NCI-H146 (cell line): ENCODE results near the gene TMEM169.

Experiments used
- DNase-seq: peaks from one replicate; lab custom pipeline; 2025; lab: John Stamatoyannopoulos, UW

TMEM169 gene

GRCh38 chr2:216081487-216082116 is at the start of gene TMEM169, which contains the start of gene PECR:
Gene TMEM169, plus strand, starts transcription at chr2:216081919. Its CDS starts 14,045 bp downstream, at chr2:216095964.
Gene PECR, minus strand, starts transcription at chr2:216081809. Its CDS starts 68 bp downstream, at chr2:216081741.
- DNase-seq = peak; percentile 89

- no peak for DNase-seq
Measured at GRCh38 chr2:216031960-216032689, 49.6 kb upstream of the TMEM169 start.

GRCh38 chr2:216033403-216033802 is 48.3 kb upstream of the TMEM169 start:
- DNase-seq = no peak

- peak; percentile 22 for DNase-seq
Measured at GRCh38 chr2:216034065-216034464, 47.7 kb upstream of the TMEM169 start.

DNA sequence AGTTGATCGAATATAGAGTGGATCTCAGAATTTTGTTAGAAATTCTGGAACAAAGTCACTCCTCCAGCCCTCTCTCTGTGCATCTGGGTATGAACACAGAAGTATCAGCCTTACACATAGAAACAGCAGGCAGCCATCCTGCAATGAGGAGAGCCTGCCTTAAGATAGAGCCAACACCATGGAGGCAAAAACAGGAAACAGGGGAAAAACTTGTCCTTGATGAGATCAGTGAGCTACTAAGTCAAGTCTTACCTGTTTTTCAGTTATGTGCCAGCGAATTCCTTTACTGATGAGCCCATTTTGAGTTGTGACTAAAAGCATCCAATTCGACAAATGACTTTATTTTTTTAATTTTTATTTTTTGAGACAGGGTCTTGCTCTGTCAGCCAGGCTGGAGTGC is 41.8 kb upstream of the TMEM169 start:
- DNase-seq = no peak

GRCh38 chr2:216041438-216041837 is 40.3 kb upstream of the TMEM169 start:
- DNase-seq = no peak

DNA sequence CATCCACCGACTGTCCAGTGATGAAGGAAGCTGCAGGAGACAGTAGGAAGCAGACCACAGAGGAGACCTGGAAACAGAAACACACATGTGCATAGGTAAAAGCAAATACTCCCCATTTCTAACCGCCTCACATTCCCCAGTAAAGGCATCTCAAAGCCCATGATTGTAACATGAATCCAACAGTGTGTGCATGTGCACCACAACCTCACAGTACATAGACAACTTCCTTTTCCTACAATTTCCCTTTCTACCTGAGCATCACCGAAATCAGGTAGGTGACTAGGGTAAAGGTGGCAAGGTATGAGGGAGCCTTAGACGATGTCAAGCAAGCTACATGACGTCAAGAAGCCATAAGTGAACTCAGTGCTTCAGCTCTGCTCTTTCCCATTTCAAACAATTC is 37.8 kb upstream of the TMEM169 start:
- DNase-seq = no peak

DNA sequence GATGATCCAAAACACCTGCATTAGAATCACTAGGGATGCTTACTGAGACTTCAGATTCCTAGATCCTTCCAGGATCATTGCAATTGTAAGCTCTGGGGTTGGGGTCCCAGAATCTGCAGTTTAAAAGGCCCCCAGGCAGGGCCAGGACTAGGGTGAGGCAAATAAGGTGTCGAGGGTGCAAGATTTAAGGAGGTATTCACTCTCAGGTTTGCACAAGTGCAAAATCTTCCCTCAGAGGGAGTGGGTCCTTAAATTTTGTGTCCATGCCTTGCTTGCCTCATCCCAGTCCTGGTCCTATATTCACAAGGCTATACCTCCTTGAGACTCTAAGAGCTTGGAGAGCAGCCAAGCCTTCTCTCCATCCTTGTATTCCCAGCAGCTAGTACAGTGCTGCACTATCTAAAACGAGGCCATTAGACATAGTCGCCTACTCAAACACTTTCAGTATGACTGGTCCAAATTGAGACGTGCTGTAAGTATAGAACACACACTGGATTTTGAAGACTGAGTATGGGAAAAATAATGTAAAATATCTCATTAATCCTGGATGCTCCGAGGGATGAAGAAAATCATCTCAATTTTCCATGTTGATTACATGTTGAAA is 36.7 kb upstream of the TMEM169 start:
- no peak for DNase-seq

- DNase-seq = no peak
Measured at GRCh38 chr2:216047397-216047796, 34.3 kb upstream of the TMEM169 start.

DNA sequence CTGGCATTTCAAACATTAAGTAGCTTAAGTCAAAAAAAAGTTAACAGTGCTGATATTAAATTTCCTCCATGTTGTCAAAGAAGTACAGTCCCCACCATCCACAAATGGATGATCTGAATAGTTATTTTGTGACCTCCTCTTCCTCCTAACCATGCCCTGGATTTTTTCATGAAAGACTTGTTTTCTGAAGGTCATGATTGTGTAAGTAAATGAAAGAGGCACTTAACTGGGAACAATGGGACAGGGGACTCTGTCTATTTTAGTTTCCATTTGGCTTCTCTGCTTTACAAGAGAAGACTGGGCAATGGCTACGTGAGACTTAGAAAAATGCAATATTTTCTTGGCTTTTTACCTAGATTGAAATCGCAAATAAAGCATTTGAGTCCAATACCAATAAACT is 32.3 kb upstream of the TMEM169 start:
- no peak for DNase-seq

DNA sequence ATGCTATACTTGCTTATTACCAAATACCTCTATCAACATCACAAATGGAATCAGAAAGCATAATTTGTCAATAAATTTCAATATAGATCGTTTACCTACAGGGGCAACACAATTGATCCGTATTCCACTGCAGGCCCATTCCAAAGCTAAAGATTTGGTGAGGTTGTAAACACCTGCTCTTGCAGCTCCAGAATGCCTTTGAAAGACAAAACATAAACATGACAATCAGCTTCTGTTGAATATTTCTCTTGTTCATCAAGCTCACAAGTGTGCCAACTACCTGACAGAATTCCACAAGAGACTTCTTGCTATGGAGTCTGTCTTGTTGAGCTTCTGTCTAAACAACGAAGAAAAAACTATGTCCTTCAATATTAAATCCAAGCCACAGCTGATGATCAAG is 30.4 kb upstream of the TMEM169 start:
- DNase-seq = no peak

- DNase-seq = no peak
Measured at GRCh38 chr2:216052420-216052819, 29.3 kb upstream of the TMEM169 start.

GRCh38 chr2:216055680-216056079 is 26.0 kb upstream of the TMEM169 start:
- no peak for DNase-seq

DNA sequence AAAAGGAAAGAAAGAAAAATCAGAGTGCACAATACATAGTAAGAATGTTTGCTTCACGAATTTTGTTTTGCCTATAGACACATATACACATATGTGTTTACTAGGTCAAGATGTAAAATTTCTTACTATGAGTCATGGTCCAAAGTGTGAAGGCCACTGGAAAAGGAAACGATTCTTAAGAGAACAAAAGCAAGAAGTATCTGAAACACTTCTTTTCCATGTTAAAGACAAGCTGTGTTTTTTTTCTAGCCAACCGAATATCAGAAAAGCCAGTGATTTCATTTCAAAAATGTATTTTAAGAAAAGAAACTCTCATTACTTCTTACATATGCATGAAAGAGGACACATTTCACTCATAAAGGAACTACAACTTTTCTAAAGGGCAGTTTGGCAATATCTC is 25.0 kb upstream of the TMEM169 start:
- no peak for DNase-seq

DNA sequence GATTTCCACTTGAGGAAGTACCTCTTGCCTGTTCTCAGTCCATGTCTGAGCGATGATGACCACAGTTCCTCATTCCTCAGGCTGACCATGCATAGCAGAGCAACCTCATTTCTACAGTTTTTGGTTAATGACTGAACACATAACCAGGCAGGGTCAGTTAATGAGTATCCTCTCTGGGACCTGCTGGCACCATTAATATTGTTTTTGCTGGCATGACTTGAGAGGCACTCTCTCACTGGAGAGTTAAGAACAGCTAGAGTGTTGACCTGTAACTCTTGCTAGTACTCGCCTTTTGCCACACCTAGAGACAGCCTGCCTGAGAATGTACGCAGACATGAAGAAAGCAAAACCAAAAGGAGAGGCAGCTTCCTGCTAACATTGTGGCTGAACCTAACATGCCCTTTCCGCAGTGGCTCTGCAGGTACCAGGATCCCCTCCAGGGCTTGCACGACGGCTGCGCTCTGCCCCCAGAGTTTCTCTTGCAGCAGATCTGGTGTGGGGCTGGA is 24.0 kb upstream of the TMEM169 start:
- DNase-seq = no peak

- no peak for DNase-seq
Measured at GRCh38 chr2:216059233-216059834, 22.4 kb upstream of the TMEM169 start.

DNA sequence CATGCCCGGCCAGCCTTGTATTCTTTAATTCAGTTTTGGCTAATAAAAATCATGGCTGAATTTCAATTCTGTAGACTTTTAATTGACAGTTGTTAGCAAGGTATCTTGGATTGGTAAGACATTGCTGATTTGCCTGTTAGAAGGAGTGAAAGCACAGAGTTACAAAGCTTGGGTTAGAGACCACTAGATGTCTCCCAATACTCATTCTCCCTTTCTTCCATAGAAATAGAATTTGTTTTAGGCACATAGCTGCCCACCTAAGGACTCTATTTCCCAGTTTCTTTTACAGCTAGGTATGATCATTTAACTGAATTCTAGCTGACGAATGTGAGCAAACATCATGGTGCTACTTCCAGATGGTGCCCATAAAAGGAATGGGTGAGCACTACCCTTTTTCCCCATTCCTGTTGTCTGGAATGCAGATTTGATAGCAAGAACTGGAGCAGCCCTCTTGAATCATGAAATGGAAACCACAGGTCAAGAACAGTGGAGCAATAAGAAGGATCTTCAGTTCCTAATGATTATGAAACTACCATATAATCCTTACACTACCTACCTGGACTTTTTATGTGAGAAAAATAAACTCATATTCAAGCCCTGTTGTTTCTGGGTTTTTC is 17.6 kb upstream of the TMEM169 start:
- no peak for DNase-seq

DNA sequence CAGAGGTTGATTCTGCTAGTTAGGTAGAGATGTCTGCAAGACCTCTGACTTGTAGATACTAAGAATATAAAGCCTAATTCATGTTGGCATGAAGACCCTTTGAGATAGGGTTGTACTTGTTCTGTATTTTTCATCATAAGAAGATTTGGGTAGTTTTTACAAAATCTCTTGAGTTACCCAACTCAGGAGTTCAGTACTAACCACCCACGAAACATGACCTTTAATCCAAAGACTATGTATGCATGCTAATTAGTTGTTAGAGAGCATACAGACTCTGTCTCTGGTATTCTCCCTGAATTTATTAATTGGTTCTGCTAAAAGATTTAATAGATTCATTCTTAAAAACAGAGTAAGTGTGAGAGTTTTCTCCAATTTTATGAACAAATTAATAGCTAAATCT is 17.1 kb upstream of the TMEM169 start:
- DNase-seq = no peak

GRCh38 chr2:216066230-216066629 is 15.5 kb upstream of the TMEM169 start:
- no peak for DNase-seq

- DNase-seq = no peak
Measured at GRCh38 chr2:216069028-216069427, 12.7 kb upstream of the TMEM169 start.

- DNase-seq = no peak
Measured at GRCh38 chr2:216070195-216070594, 11.5 kb upstream of the TMEM169 start.
